ENCODE data around the gene RBM45.

GRCh38 chr2:178114462-178114861, 2.2 kb downstream of the RBM45 start:
- TF ChIP-seq CTCF (IDR thresholded peaks at IDR 0.05 in 2 of 3, conservative IDR thresholded peaks at IDR 0.05 in 1 of 3; ENCODE audit: borderline replicate concordance in 1 of 3, insufficient read depth in 1 of 3, low read depth in 2 of 3, low read length in 2 of 3) (no peak), POLR2AphosphoS5 (IDR thresholded peaks at IDR 0.05; ENCODE audit: low read depth, low read length) (no peak), SIN3A (IDR thresholded peaks at IDR 0.05; ENCODE audit: low read depth) (no peak), RAD21 (IDR thresholded peaks at IDR 0.05; ENCODE audit: low read depth) (no peak)

All from HCT116 (cell line).